IMR-90 (cell line): ENCODE measurements around the gene LCNL1. TPM values are rescaled to one million over a fixed set of nuclear protein-coding genes. Genes with fewer than 3 reads are reported as not detected.

Source experiments
- ATAC-seq: fragments of 200-7000 bp; cut with Tn5 transposase; 2 replicates; pipeline ENCODE4 v1.9.1; 2020; ENCODE audit warnings: low read depth, mild to moderate bottlenecking, moderate library complexity
- BruUV-seq: library from RNA; stranded (reverse); fragments of 400-500 nt; replicated peaks from 2 replicates; lab custom pipeline; 2021; lab: Mats Ljungman, UMichigan
- CTCF ChIA-PET: fragments of 300-600 bp; formaldehyde crosslinking; extraction: SDS; loops from one replicate; lab custom pipeline; 2021; ENCODE audit warnings: antibody characterized with exemption; lab: Yijun Ruan, JAX
- POLR2A ChIA-PET: fragments of 300-600 bp; sonication (Branson Sonifier 250); formaldehyde crosslinking; loops from one replicate; lab custom pipeline; 2022; ENCODE audit warnings: antibody characterized with exemption; ENCODE audit not compliant: unreplicated experiment; lab: Charles Lee
- DNase-seq: peaks from one replicate; pipeline ENCODE4 v3.0.0; 2013
- H2AFZ ChIP-seq: replicated peaks from 2 replicates; pipeline ENCODE3; 2013; ENCODE audit warnings: low read length, mild to moderate bottlenecking; ENCODE audit not compliant: poor library complexity
- H2AK5ac ChIP-seq: 2 replicates; pipeline ENCODE4 v1.6.1; 2013; ENCODE audit warnings: low read depth, low read length, inconsistent platforms
- H2AK9ac ChIP-seq: replicated peaks from 2 replicates; pipeline ENCODE3; 2013; ENCODE audit warnings: mild to moderate bottlenecking, low read depth, low read length, moderate library complexity; ENCODE audit not compliant: poor library complexity
- H2BK120ac ChIP-seq: 2 replicates; pipeline ENCODE4 v1.6.1; 2013; ENCODE audit warnings: low read depth, low read length, inconsistent platforms
- H2BK15ac ChIP-seq: 3 replicates; pipeline ENCODE4 v1.6.1; 2013; ENCODE audit warnings: low read depth, low read length, inconsistent platforms
- H2BK20ac ChIP-seq: 2 replicates; pipeline ENCODE4 v1.6.1; 2013; ENCODE audit warnings: low read depth, mild to moderate bottlenecking, inconsistent platforms, low read length, moderate library complexity
- H2BK5ac ChIP-seq: 2 replicates; pipeline ENCODE4 v1.6.1; 2013; ENCODE audit warnings: mild to moderate bottlenecking, low read depth, low read length, inconsistent platforms; ENCODE audit not compliant: poor library complexity, severe bottlenecking
- H3K14ac ChIP-seq: replicated peaks from 2 replicates; pipeline ENCODE4 v1.6.1; 2013; ENCODE audit warnings: low read depth, low read length, inconsistent platforms
- H3K18ac ChIP-seq: 2 replicates; pipeline ENCODE4 v1.6.1; 2013; ENCODE audit warnings: low read depth, low read length, control low read depth
- H3K23ac ChIP-seq: 2 replicates; pipeline ENCODE4 v1.6.1; 2013; ENCODE audit warnings: low read depth, low read length, inconsistent platforms
- H3K27ac ChIP-seq: 2 replicates; pipeline ENCODE4 v1.5.1; 2013; ENCODE audit warnings: mild to moderate bottlenecking, control low read depth, low read length; ENCODE audit not compliant: insufficient read depth
- H3K27me3 ChIP-seq: 2 replicates; pipeline ENCODE4 v1.6.1; 2013; ENCODE audit warnings: low read length; ENCODE audit not compliant: control insufficient read depth, insufficient read depth
- H3K36me3 ChIP-seq: 2 replicates; pipeline ENCODE4 v1.6.1; 2013; ENCODE audit warnings: low read length, mixed read lengths; ENCODE audit not compliant: control insufficient read depth, insufficient read depth
- H3K4ac ChIP-seq: 2 replicates; pipeline ENCODE4 v1.6.1; 2013; ENCODE audit warnings: low read depth, low read length, inconsistent platforms
- H3K4me1 ChIP-seq: 2 replicates; pipeline ENCODE4 v1.6.1; 2013; ENCODE audit warnings: low read length, mixed read lengths; ENCODE audit not compliant: control insufficient read depth, insufficient read depth
- H3K4me2 ChIP-seq: 2 replicates; pipeline ENCODE4 v1.6.1; 2013; ENCODE audit warnings: low read depth, mild to moderate bottlenecking, control low read depth, low read length, moderate library complexity
- H3K4me3 ChIP-seq: 2 replicates; pipeline ENCODE4 v1.5.1; 2013; ENCODE audit warnings: low read depth, mild to moderate bottlenecking, control low read depth, low read length, moderate library complexity; ENCODE audit not compliant: insufficient read depth
- H3K56ac ChIP-seq: 2 replicates; pipeline ENCODE4 v1.6.1; 2013; ENCODE audit warnings: low read length, inconsistent platforms; ENCODE audit not compliant: insufficient read depth; ENCODE audit errors: extremely low read depth
- H3K79me1 ChIP-seq, 2 experiments: 2 replicates each; pipeline ENCODE4 v1.6.1; 2013; ENCODE audit warnings: low read length in 2 of 2, inconsistent platforms in 1 of 2, low read depth in 1 of 2
- H3K9ac ChIP-seq: 2 replicates; pipeline ENCODE4 v1.6.1; 2013; ENCODE audit warnings: low read depth, low read length, control low read depth
- H3K9me1 ChIP-seq: 2 replicates; pipeline ENCODE4 v1.6.1; 2013; ENCODE audit warnings: low read length, inconsistent platforms; ENCODE audit not compliant: insufficient read depth
- H3K9me3 ChIP-seq: 2 replicates; pipeline ENCODE4 v1.6.1; 2013; ENCODE audit warnings: low read length; ENCODE audit not compliant: control insufficient read depth, insufficient read depth
- H4K20me1 ChIP-seq: 2 replicates; pipeline ENCODE4 v1.6.1; 2013; ENCODE audit warnings: low read length, inconsistent platforms; ENCODE audit not compliant: insufficient read depth
- H4K5ac ChIP-seq: 2 replicates; pipeline ENCODE4 v1.6.1; 2013; ENCODE audit warnings: mild to moderate bottlenecking, low read depth, low read length, control low read depth
- H4K8ac ChIP-seq, 2 experiments: 2 replicates each; pipeline ENCODE4 v1.6.1; 2013; ENCODE audit warnings: low read depth in 2 of 2, low read length in 2 of 2, control low read depth in 1 of 2, inconsistent platforms in 1 of 2
- H4K91ac ChIP-seq: 2 replicates; pipeline ENCODE4 v1.6.1; 2013; ENCODE audit warnings: low read depth, low read length, inconsistent platforms; ENCODE audit not compliant: insufficient read depth
- BHLHE40 ChIP-seq: fragments of 150-350 bp; IDR thresholded peaks from 2 replicates; pipeline ENCODE4 v1.6.1; 2016; ENCODE audit warnings: mild to moderate bottlenecking, low read depth, low read length
- FOS ChIP-seq: fragments of 150-350 bp; IDR thresholded peaks from 2 replicates; pipeline ENCODE4 v1.6.1; 2016; ENCODE audit warnings: low read depth, low read length
- NFE2L2 ChIP-seq: fragments of 150-350 bp; IDR thresholded peaks from 2 replicates; pipeline ENCODE4 v1.6.1; 2016; ENCODE audit warnings: low read depth, mild to moderate bottlenecking, low read length
- RAD21 ChIP-seq: IDR thresholded peaks from 2 replicates; pipeline ENCODE4 v1.6.1; 2012; ENCODE audit warnings: low read length, improper control_type of control experiment
- RFX5 ChIP-seq: IDR thresholded peaks from 2 replicates; pipeline ENCODE4 v1.8.0; 2012; ENCODE audit warnings: low read depth, mild to moderate bottlenecking, low read length, moderate library complexity
- WGBS, 2 experiments: methylation state at CpG; one replicate each; pipeline versions ENCODE4 v1.1.5 to v1.1.7; 2013; ENCODE audit warnings: missing lambda C conversion rate in 2 of 2; ENCODE audit not compliant: insufficient read length in 1 of 2; ENCODE audit errors: extremely low coverage in 2 of 2; 5-methylcytosine and 5-hydroxymethylcytosine counted together
- dilution Hi-C: fragments of 300-500 bp; cut with HindIII; formaldehyde crosslinking; loops from one replicate; pipeline ENCODE4 v1.14.3; 2018; ENCODE audit warnings: low sequenced_read_pairs; ENCODE audit not compliant: unreplicated experiment
- in situ Hi-C: fragments of 300-500 bp; cut with MboI; formaldehyde crosslinking; loops from 3 replicates; pipeline ENCODE4 v1.14.3; 2019; ENCODE audit warnings: low sequenced_read_pairs, inconsistent platforms, mixed read lengths
- intact Hi-C: fragments of 100-400 bp; cut with micrococcal nuclease; formaldehyde crosslinking; loops from 2 replicates; pipeline ENCODE4 v1.10.0; 2022
- polyA plus RNA-seq, 3 experiments: library from polyadenylated mRNA; depleted of rRNA; stranded (reverse); fragments of >200 nt; gene quantifications; 2 replicates each; pipeline ENCODE4 v1.2.3, GENCODE V29; 2012; ENCODE audit warnings: low replicate concordance in 1 of 3
- total RNA-seq: library from RNA; depleted of rRNA; stranded (reverse); fragments of >200 nt; gene quantifications from 2 replicates; pipeline ENCODE4 v1.2.3, GENCODE V29; 2012
- TF ChIP-seq, protein P1 (sequence below): fragments of 150-350 bp; IDR thresholded peaks from 2 replicates; pipeline ENCODE4 v1.6.1; 2016; ENCODE audit warnings: low read depth, mild to moderate bottlenecking, low read length, moderate library complexity, borderline replicate concordance

The LCNL1 gene
- total and polyA plus RNA-seq, 2 of the 4 experiments (the other 2 are of a cell fraction) = 0.15 TPM; not detected in 1

GRCh38 chr9:137014776-137015539 is 32.2 kb downstream of the LCNL1 start:
- Histone ChIP-seq H2AFZ (no peak overlapping the region), H3K56ac (no peak overlapping the region), H2AK5ac (no peak overlapping the region), H3K23ac (no peak overlapping the region), H3K4me1 (no peaks in the 10 kb centered on the region), H4K91ac (no peak overlapping the region), H4K20me1 (no peaks in the 10 kb centered on the region), H3K9me1 (no peaks in the 10 kb centered on the region), H2BK120ac (no peak overlapping the region), H3K36me3 (peaks cover 44% of the 10 kb centered on the region), H4K5ac (no peak overlapping the region), H2AK9ac (no peak overlapping the region), H3K4me2 (no peak overlapping the region), H3K27ac (no peak overlapping the region), H3K9ac (no peak overlapping the region), H2BK15ac (no peak overlapping the region), H3K27me3 (no peaks in the 10 kb centered on the region), H3K79me1 (no peaks in the 10 kb centered on the region), H3K9me3 (no peaks in the 10 kb centered on the region), H3K18ac (no peak overlapping the region), H3K14ac (no peak overlapping the region), H4K8ac (no peak overlapping the region), H2BK20ac (no peak overlapping the region), H3K4me3 (no peak overlapping the region), H2BK5ac (no peak overlapping the region), H3K4ac (no peak overlapping the region)
- in situ Hi-C loops (no loop called here), intact Hi-C loops (no loop called here), dilution Hi-C loops (no loop called here)
- DNase-seq = no peak
- no TSS peak for BruUV-seq
- TF ChIP-seq RFX5 (no peak), FOS (no peak), RAD21 (no peak), BHLHE40 (no peak), NFE2L2 (no peak)
- TF ChIP-seq, protein P1, sequence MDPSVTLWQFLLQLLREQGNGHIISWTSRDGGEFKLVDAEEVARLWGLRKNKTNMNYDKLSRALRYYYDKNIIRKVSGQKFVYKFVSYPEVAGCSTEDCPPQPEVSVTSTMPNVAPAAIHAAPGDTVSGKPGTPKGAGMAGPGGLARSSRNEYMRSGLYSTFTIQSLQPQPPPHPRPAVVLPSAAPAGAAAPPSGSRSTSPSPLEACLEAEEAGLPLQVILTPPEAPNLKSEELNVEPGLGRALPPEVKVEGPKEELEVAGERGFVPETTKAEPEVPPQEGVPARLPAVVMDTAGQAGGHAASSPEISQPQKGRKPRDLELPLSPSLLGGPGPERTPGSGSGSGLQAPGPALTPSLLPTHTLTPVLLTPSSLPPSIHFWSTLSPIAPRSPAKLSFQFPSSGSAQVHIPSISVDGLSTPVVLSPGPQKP = no peak
- no peak for ATAC-seq
- CTCF ChIA-PET = no interaction called here
- 98% methylated on average over 8 of the region's 36 CpGs; no CpG with 5 or more reads in 1 of the 2 experiments for WGBS, 2 experiments
- POLR2A ChIA-PET = no interaction called here
